Mononuclear cell (primary cell): ENCODE results near the gene GRIA1. TPM values are rescaled to one million over a fixed set of nuclear protein-coding genes. Genes with fewer than 3 reads are reported as not detected.

ENCODE experiments used
- H3K27me3 ChIP-seq: 2 replicates; pipeline ENCODE4 v1.6.0; 2011; ENCODE audit warnings: low read length, control low read depth; ENCODE audit not compliant: insufficient read depth
- H3K4me1 ChIP-seq: 2 replicates; pipeline ENCODE4 v1.5.1; 2011; ENCODE audit warnings: mild to moderate bottlenecking, low read length, control low read depth; ENCODE audit not compliant: insufficient read depth
- H3K4me3 ChIP-seq: 2 replicates; pipeline ENCODE4 v1.5.1; 2011; ENCODE audit warnings: mild to moderate bottlenecking, low read length, moderate library complexity
- H3K9me3 ChIP-seq: 2 replicates; pipeline ENCODE4 v1.5.1; 2011; ENCODE audit warnings: low read depth, mild to moderate bottlenecking, control low read depth, low read length
- total RNA-seq: library from RNA; depleted of rRNA; stranded (reverse); fragments of >200 nt; gene quantifications from one replicate; pipeline ENCODE4 v1.2.3, GENCODE V29; 2012

The GRIA1 gene
- total RNA-seq, 1 donor, result not detected

GRCh38 chr5:153520137-153520536, 29.7 kb downstream of the GRIA1 start:
- Histone ChIP-seq H3K4me3 (no peak overlapping the region), H3K27me3 (no peaks in the 10 kb centered on the region), H3K4me1 (no peaks in the 10 kb centered on the region), H3K9me3 (no peaks in the 10 kb centered on the region)

- Histone ChIP-seq H3K27me3 (no peaks in the 10 kb centered on the region), H3K9me3 (no peaks in the 10 kb centered on the region), H3K4me1 (no peaks in the 10 kb centered on the region), H3K4me3 (no peak overlapping the region)
Observed at GRCh38 chr5:153520952-153521351, 30.5 kb downstream of the GRIA1 start.

- no peak overlapping the region for H3K4me3 ChIP-seq
- H3K9me3 ChIP-seq, result no peaks in the 10 kb centered on the region
- no peaks in the 10 kb centered on the region for H3K4me1 ChIP-seq
- H3K27me3 ChIP-seq, result no peaks in the 10 kb centered on the region
Observed at GRCh38 chr5:153523211-153523610, 32.7 kb downstream of the GRIA1 start.

- no peaks in the 10 kb centered on the region for H3K9me3 ChIP-seq
- no peak overlapping the region for H3K4me3 ChIP-seq
- no peaks in the 10 kb centered on the region for H3K27me3 ChIP-seq
- no peaks in the 10 kb centered on the region for H3K4me1 ChIP-seq
Observed at GRCh38 chr5:153523831-153524230, 33.4 kb downstream of the GRIA1 start.

GRCh38 chr5:153525536-153525935, 35.1 kb downstream of the GRIA1 start:
- no peak overlapping the region for H3K4me3 ChIP-seq
- no peaks in the 10 kb centered on the region for H3K27me3 ChIP-seq
- H3K9me3 ChIP-seq, result no peaks in the 10 kb centered on the region
- no peaks in the 10 kb centered on the region for H3K4me1 ChIP-seq

- Histone ChIP-seq H3K9me3 (no peaks in the 10 kb centered on the region), H3K27me3 (no peaks in the 10 kb centered on the region), H3K4me1 (no peaks in the 10 kb centered on the region), H3K4me3 (no peak overlapping the region)
Observed at GRCh38 chr5:153530357-153531143, 40.1 kb downstream of the GRIA1 start.

GRCh38 chr5:153533546-153533945, 43.1 kb downstream of the GRIA1 start:
- Histone ChIP-seq H3K4me3 (no peak overlapping the region), H3K27me3 (no peaks in the 10 kb centered on the region), H3K9me3 (no peaks in the 10 kb centered on the region), H3K4me1 (no peaks in the 10 kb centered on the region)

- Histone ChIP-seq H3K4me3 (no peak overlapping the region), H3K9me3 (no peaks in the 10 kb centered on the region), H3K4me1 (no peaks in the 10 kb centered on the region), H3K27me3 (no peaks in the 10 kb centered on the region)
Observed at GRCh38 chr5:153534102-153534501, 43.6 kb downstream of the GRIA1 start.

GRCh38 chr5:153537207-153537606, 46.7 kb downstream of the GRIA1 start:
- no peaks in the 10 kb centered on the region for H3K9me3 ChIP-seq
- H3K4me3 ChIP-seq, result no peak overlapping the region
- H3K27me3 ChIP-seq, result no peaks in the 10 kb centered on the region
- no peaks in the 10 kb centered on the region for H3K4me1 ChIP-seq

- H3K4me3 ChIP-seq, result no peak overlapping the region
- no peaks in the 10 kb centered on the region for H3K27me3 ChIP-seq
- no peaks in the 10 kb centered on the region for H3K9me3 ChIP-seq
Observed at GRCh38 chr5:153539983-153540382, 49.5 kb downstream of the GRIA1 start.

GRCh38 chr5:153542536-153542935, 52.1 kb downstream of the GRIA1 start:
- H3K9me3 ChIP-seq, result no peaks in the 10 kb centered on the region
- no peaks in the 10 kb centered on the region for H3K4me1 ChIP-seq
- H3K4me3 ChIP-seq, result no peak overlapping the region
- H3K27me3 ChIP-seq, result no peaks in the 10 kb centered on the region

More at GRCh38 chr5:153539983-153540382, 49.5 kb downstream of the GRIA1 start:
- H3K4me1 ChIP-seq, result no peaks in the 10 kb centered on the region

GRCh38 chr5:153543288-153543687, 52.8 kb downstream of the GRIA1 start:
- Histone ChIP-seq H3K4me1 (no peaks in the 10 kb centered on the region), H3K27me3 (no peaks in the 10 kb centered on the region), H3K9me3 (no peaks in the 10 kb centered on the region), H3K4me3 (no peak overlapping the region)

GRCh38 chr5:153543959-153544470, 53.5 kb downstream of the GRIA1 start:
- no peaks in the 10 kb centered on the region for H3K4me1 ChIP-seq
- H3K27me3 ChIP-seq, result no peaks in the 10 kb centered on the region
- no peaks in the 10 kb centered on the region for H3K9me3 ChIP-seq
- no peak overlapping the region for H3K4me3 ChIP-seq

GRCh38 chr5:153544706-153545105, 54.2 kb downstream of the GRIA1 start:
- H3K27me3 ChIP-seq, result no peaks in the 10 kb centered on the region
- no peak overlapping the region for H3K4me3 ChIP-seq
- H3K4me1 ChIP-seq, result no peaks in the 10 kb centered on the region
- no peaks in the 10 kb centered on the region for H3K9me3 ChIP-seq

- Histone ChIP-seq H3K4me1 (no peaks in the 10 kb centered on the region), H3K4me3 (no peak overlapping the region), H3K9me3 (no peaks in the 10 kb centered on the region), H3K27me3 (no peaks in the 10 kb centered on the region)
Observed at GRCh38 chr5:153546566-153546965, 56.1 kb downstream of the GRIA1 start.

GRCh38 chr5:153551537-153552079, 61.1 kb downstream of the GRIA1 start:
- Histone ChIP-seq H3K9me3 (no peaks in the 10 kb centered on the region), H3K27me3 (no peaks in the 10 kb centered on the region)

More at GRCh38 chr5:153551537-153552079, 61.1 kb downstream of the GRIA1 start:
- H3K4me1 ChIP-seq, result no peaks in the 10 kb centered on the region
- H3K4me3 ChIP-seq, result no peak overlapping the region
